HCT116 (cell line): ENCODE data around the gene CLSTN1. TPM values are rescaled to one million over a fixed set of nuclear protein-coding genes. Genes with fewer than 3 reads are reported as not detected.

Source experiments
- ATAC-seq: fragments of 200-7000 bp; cut with Tn5 transposase; 2 replicates; pipeline ENCODE4 v1.9.1; 2020; ENCODE audit warnings: mild to moderate bottlenecking, moderate library complexity
- BruUV-seq: library from RNA; stranded (reverse); fragments of 400-500 nt; replicated peaks from 2 replicates; lab custom pipeline; 2021; lab: Mats Ljungman, UMichigan
- CTCF ChIA-PET: fragments of 300-600 bp; sonication (Branson Sonifier 250); formaldehyde crosslinking; loops from one replicate; lab custom pipeline; 2021; ENCODE audit warnings: antibody characterized with exemption; lab: Charles Lee
- POLR2A ChIA-PET: fragments of 300-600, 350-600 bp; sonication (Branson Sonifier 250); formaldehyde crosslinking; loops from one replicate; lab custom pipeline; 2021; ENCODE audit warnings: antibody characterized with exemption; lab: Charles Lee
- RAD21 ChIA-PET, 2 experiments: fragments of 300-600 bp; sonication (Branson Sonifier 250); formaldehyde crosslinking; loops; one replicate each; lab custom pipeline; 2023; ENCODE audit warnings: low total read pairs in 2 of 2; ENCODE audit not compliant: uncharacterized antibody in 2 of 2, unreplicated experiment in 2 of 2, low non-redundant PET in 1 of 2; lab: Charles Lee
- DNase-seq: peaks from one replicate; pipeline ENCODE4 v3.0.0-alpha.2; 2010; ENCODE audit warnings: low read depth, low spot score
- H2AFZ ChIP-seq: fragments of 200-600 bp; shearing (Covaris generic), sonication (generic); 2 replicates; pipeline ENCODE4 v1.6.1; 2017; ENCODE audit warnings: low read depth, mixed run types, mixed read lengths, antibody characterized with exemption, low read length; ENCODE audit not compliant: poor library complexity, severe bottlenecking
- H3K27ac ChIP-seq: 2 replicates; pipeline ENCODE4 v1.5.1; 2012; ENCODE audit warnings: low read depth, low read length
- H3K27me3 ChIP-seq: fragments of 200-600 bp; sonication (generic); 2 replicates; pipeline ENCODE4 v1.6.1; 2016; ENCODE audit warnings: mixed run types, low read length, mixed read lengths; ENCODE audit not compliant: insufficient read depth
- H3K36me3 ChIP-seq, 2 experiments: fragments of 200-500 bp in 1 of 2; fragments of 200-600 bp in 1 of 2; sonication (Bioruptor generic) in 1 of 2; sonication (generic) in 1 of 2; 2 replicates each; pipeline versions ENCODE4 v1.5.1 to v1.6.1; 2014 to 2016; ENCODE audit warnings: low read length in 2 of 2, inconsistent platforms in 1 of 2, mixed read lengths in 1 of 2, mixed run types in 1 of 2; ENCODE audit not compliant: insufficient read depth in 2 of 2, control insufficient read depth in 1 of 2
- H3K4me1 ChIP-seq, 2 experiments: fragments of 200-600 bp in 1 of 2; sonication (generic) in 1 of 2; 2 replicates each; pipeline versions ENCODE4 v1.5.1 to v1.6.1; 2012 to 2017; ENCODE audit warnings: low read length in 2 of 2, inconsistent platforms in 1 of 2, mild to moderate bottlenecking in 1 of 2, mixed read lengths in 1 of 2, mixed run types in 1 of 2, moderate library complexity in 1 of 2; ENCODE audit not compliant: insufficient read depth in 2 of 2, control insufficient read depth in 1 of 2
- H3K4me2 ChIP-seq: fragments of 200-600 bp; sonication (generic); 2 replicates; pipeline ENCODE4 v1.6.1; 2017; ENCODE audit warnings: mixed run types, low read length, mixed read lengths
- H3K4me3 ChIP-seq, 2 experiments: fragments of 200-600 bp in 1 of 2; sonication (generic) in 1 of 2; replicated peaks in 1 of 2; 2 replicates each; pipeline ENCODE4 v1.5.1; 2011 to 2016; ENCODE audit warnings: low read length in 2 of 2, control low read depth in 1 of 2, low read depth in 1 of 2, mild to moderate bottlenecking in 1 of 2, mixed read lengths in 1 of 2, mixed run types in 1 of 2
- H3K79me2 ChIP-seq: fragments of 200-600 bp; sonication (generic); 2 replicates; pipeline ENCODE4 v1.6.1; 2017; ENCODE audit warnings: mild to moderate bottlenecking, mixed run types, low read length, moderate library complexity, mixed read lengths; ENCODE audit not compliant: insufficient read depth
- H3K9ac ChIP-seq: fragments of 200-600 bp; sonication (generic); 2 replicates; pipeline ENCODE4 v1.6.1; 2016; ENCODE audit warnings: low read length, mixed read lengths
- H3K9me2 ChIP-seq: fragments of 200-600 bp; sonication (generic), shearing (Covaris generic); 2 replicates; pipeline ENCODE4 v1.6.1; 2017; ENCODE audit warnings: mixed run types, mild to moderate bottlenecking, moderate library complexity; ENCODE audit not compliant: insufficient read depth
- H3K9me3 ChIP-seq, 2 experiments: fragments of 200-500 bp in 1 of 2; fragments of 200-600 bp in 1 of 2; sonication (Bioruptor generic) in 1 of 2; sonication (generic) in 1 of 2; 2 replicates each; pipeline ENCODE4 v1.6.1; 2014 to 2017; ENCODE audit warnings: low read length in 2 of 2, mixed read lengths in 2 of 2, inconsistent platforms in 1 of 2, low read depth in 1 of 2, mild to moderate bottlenecking in 1 of 2, mixed run types in 1 of 2, moderate library complexity in 1 of 2; ENCODE audit not compliant: control insufficient read depth in 1 of 2, insufficient read depth in 1 of 2
- H4K20me1 ChIP-seq: fragments of 200-600 bp; sonication (generic), shearing (Covaris generic); 2 replicates; pipeline ENCODE4 v1.6.1; 2017; ENCODE audit warnings: mixed run types, mild to moderate bottlenecking, moderate library complexity; ENCODE audit not compliant: insufficient read depth
- CBX3 ChIP-seq: IDR thresholded peaks from 2 replicates; pipeline ENCODE4 v1.6.1; 2012; ENCODE audit warnings: low read depth
- CEBPB ChIP-seq: IDR thresholded peaks from 2 replicates; pipeline ENCODE4 v1.6.1; 2012; ENCODE audit warnings: low read depth
- CTCF ChIP-seq, 3 experiments: fragments of 200-600 bp in 1 of 3; sonication (generic) in 1 of 3; IDR thresholded peaks in 2 of 3; conservative IDR thresholded peaks in 1 of 3; 2 replicates each; pipeline ENCODE4 v1.5.1; 2012 to 2017; ENCODE audit warnings: low read depth in 2 of 3, low read length in 2 of 3, antibody characterized with exemption in 1 of 3, borderline replicate concordance in 1 of 3, control low read depth in 1 of 3, mild to moderate bottlenecking in 1 of 3, mixed read lengths in 1 of 3, mixed run types in 1 of 3, moderate library complexity in 1 of 3; ENCODE audit not compliant: insufficient read depth in 1 of 3
- EGR1 ChIP-seq: IDR thresholded peaks from 2 replicates; pipeline ENCODE4 v1.6.1; 2012; ENCODE audit warnings: low read depth
- ELF1 ChIP-seq: IDR thresholded peaks from 2 replicates; pipeline ENCODE4 v1.6.1; 2012; ENCODE audit warnings: low read depth, borderline replicate concordance
- EZH2 ChIP-seq: fragments of 200-600 bp; sonication (generic); IDR thresholded peaks from 2 replicates; pipeline ENCODE4 v1.6.1; 2017; ENCODE audit warnings: antibody characterized with exemption, mixed run types
- EZH2phosphoT487 ChIP-seq: fragments of 200-600 bp; IDR thresholded peaks from 2 replicates; pipeline ENCODE4 v1.6.1; 2018; ENCODE audit warnings: antibody characterized with exemption, borderline replicate concordance
- FOSL1 ChIP-seq: IDR thresholded peaks from 2 replicates; pipeline ENCODE4 v1.6.1; 2012; ENCODE audit warnings: low read depth
- MAX ChIP-seq: IDR thresholded peaks from 2 replicates; pipeline ENCODE4 v1.6.1; 2012
- POLR2A ChIP-seq: IDR thresholded peaks from 2 replicates; pipeline ENCODE4 v1.7.0; 2011; ENCODE audit warnings: borderline replicate concordance; ENCODE audit not compliant: insufficient read depth, insufficient read length; ENCODE audit errors: extremely low read depth
- POLR2AphosphoS5 ChIP-seq: IDR thresholded peaks from 2 replicates; pipeline ENCODE4 v1.6.1; 2011; ENCODE audit warnings: mild to moderate bottlenecking, low read depth, low read length, moderate library complexity
- RAD21 ChIP-seq: IDR thresholded peaks from 2 replicates; pipeline ENCODE4 v1.6.1; 2012; ENCODE audit warnings: low read depth, mild to moderate bottlenecking
- SIN3A ChIP-seq: IDR thresholded peaks from 2 replicates; pipeline ENCODE4 v1.6.1; 2012; ENCODE audit warnings: low read depth
- SRF ChIP-seq: IDR thresholded peaks from 2 replicates; pipeline ENCODE4 v1.6.1; 2012; ENCODE audit warnings: low read depth
- TCF7L2 ChIP-seq: IDR thresholded peaks from 2 replicates; pipeline ENCODE4 v1.7.0; 2011; ENCODE audit warnings: borderline replicate concordance, inconsistent platforms; ENCODE audit not compliant: insufficient read depth, insufficient read length; ENCODE audit errors: extremely low read depth
- ZBTB33 ChIP-seq: IDR thresholded peaks from 2 replicates; pipeline ENCODE4 v1.6.1; 2011; ENCODE audit warnings: mild to moderate bottlenecking, low read length, moderate library complexity; ENCODE audit not compliant: insufficient replicate concordance; ENCODE audit errors: extremely low read depth
- ZFX ChIP-seq: fragments of 450-650 bp; IDR thresholded peaks from 2 replicates; pipeline ENCODE4 v1.6.1; 2017
- ZNF274 ChIP-seq: fragments of 200-500 bp; sonication (Bioruptor generic); IDR thresholded peaks from 2 replicates; pipeline ENCODE4 v1.6.1; 2014; ENCODE audit warnings: mild to moderate bottlenecking, low read depth, low read length, inconsistent platforms
- intact Hi-C: fragments of 100-400 bp; cut with micrococcal nuclease; formaldehyde crosslinking; loops from 2 replicates; pipeline ENCODE4 v1.10.0; 2022
- total RNA-seq: library from RNA; stranded (reverse); gene quantifications from one replicate; pipeline ENCODE4 v1.2.1, GENCODE V29; 2021; ENCODE audit not compliant: unreplicated experiment
- TF ChIP-seq, protein P1 (sequence below): IDR thresholded peaks from 2 replicates; pipeline ENCODE4 v1.6.1; 2012; ENCODE audit warnings: low read depth
- TF ChIP-seq, protein P2 (sequence below): IDR thresholded peaks from 2 replicates; pipeline ENCODE4 v1.6.1; 2012

CLSTN1 gene
- total RNA-seq, 1 experiment from 2014 or later: 113 TPM

DNA sequence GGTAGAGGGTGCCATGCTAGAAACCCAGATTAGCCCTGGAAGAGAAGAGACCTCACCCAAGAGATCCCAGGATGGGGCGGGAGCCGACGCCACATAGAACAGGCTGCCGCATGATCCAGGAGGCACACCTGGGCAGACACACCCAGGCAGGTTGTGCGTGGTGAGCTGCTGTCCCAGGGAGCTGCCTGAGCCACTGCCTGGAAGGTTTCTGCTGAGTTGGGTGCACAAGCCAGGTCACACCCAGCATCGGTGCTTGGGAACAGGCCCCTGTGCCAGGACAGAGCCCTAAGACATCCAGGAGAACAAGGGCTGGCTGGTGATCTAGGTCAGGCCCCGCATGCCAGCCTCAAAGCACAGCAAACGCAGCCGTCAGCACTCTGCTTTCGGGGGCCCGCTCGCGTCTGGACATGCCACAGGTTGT lies 46.1 kb upstream of the CLSTN1 start:
- Histone ChIP-seq H2AFZ (no peak overlapping the region), H3K27ac (no peak overlapping the region), H3K4me2 (no peak overlapping the region), H4K20me1 (no peaks in the 10 kb centered on the region), H3K9ac (no peak overlapping the region), H3K9me3 (no peaks in the 10 kb centered on the region), H3K79me2 (no peaks in the 10 kb centered on the region), H3K4me1 (peaks cover 0 to 8% of the 10 kb centered on the region in 2 experiments; a peak in 2 of 4 replicates), H3K9me2 (no peaks in the 10 kb centered on the region), H3K4me3 (no peak overlapping the region), H3K27me3 (no peaks in the 10 kb centered on the region), H3K36me3 (no peaks in the 10 kb centered on the region)
- ATAC-seq (no peak), DNase-seq (no peak)
- ChIA-PET RAD21 (interaction anchor here in 1 of 2 experiments (0.6 kb wide), 1 partner anchor 204 kb away, joined by 5 read pairs; no protein-coding TSS in a partner anchor), CTCF (interaction anchor here (1.3 to 2.1 kb wide), 4 partner anchors 8 to 254 kb away, joined by 4 to 10 read pairs (median 6); no protein-coding TSS in a partner anchor), POLR2A (no interaction called here)
- BruUV-seq: no TSS peak
- no peak for TF ChIP-seq TCF7L2
- no peak for TF ChIP-seq RAD21
- TF ChIP-seq, protein P1, sequence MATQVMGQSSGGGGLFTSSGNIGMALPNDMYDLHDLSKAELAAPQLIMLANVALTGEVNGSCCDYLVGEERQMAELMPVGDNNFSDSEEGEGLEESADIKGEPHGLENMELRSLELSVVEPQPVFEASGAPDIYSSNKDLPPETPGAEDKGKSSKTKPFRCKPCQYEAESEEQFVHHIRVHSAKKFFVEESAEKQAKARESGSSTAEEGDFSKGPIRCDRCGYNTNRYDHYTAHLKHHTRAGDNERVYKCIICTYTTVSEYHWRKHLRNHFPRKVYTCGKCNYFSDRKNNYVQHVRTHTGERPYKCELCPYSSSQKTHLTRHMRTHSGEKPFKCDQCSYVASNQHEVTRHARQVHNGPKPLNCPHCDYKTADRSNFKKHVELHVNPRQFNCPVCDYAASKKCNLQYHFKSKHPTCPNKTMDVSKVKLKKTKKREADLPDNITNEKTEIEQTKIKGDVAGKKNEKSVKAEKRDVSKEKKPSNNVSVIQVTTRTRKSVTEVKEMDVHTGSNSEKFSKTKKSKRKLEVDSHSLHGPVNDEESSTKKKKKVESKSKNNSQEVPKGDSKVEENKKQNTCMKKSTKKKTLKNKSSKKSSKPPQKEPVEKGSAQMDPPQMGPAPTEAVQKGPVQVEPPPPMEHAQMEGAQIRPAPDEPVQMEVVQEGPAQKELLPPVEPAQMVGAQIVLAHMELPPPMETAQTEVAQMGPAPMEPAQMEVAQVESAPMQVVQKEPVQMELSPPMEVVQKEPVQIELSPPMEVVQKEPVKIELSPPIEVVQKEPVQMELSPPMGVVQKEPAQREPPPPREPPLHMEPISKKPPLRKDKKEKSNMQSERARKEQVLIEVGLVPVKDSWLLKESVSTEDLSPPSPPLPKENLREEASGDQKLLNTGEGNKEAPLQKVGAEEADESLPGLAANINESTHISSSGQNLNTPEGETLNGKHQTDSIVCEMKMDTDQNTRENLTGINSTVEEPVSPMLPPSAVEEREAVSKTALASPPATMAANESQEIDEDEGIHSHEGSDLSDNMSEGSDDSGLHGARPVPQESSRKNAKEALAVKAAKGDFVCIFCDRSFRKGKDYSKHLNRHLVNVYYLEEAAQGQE: no peak
- no peak for TF ChIP-seq ZFX
- no peak for TF ChIP-seq POLR2AphosphoS5
- no peak for TF ChIP-seq FOSL1
- no peak for TF ChIP-seq SRF
- TF ChIP-seq ZBTB33: no peak
- no peak for TF ChIP-seq ELF1
- TF ChIP-seq CEBPB: no peak
- TF ChIP-seq EZH2: no peak
- TF ChIP-seq MAX: no peak
- no peak for TF ChIP-seq CBX3
- TF ChIP-seq ZNF274: no peak
- no peak for TF ChIP-seq SIN3A
- TF ChIP-seq, protein P2, sequence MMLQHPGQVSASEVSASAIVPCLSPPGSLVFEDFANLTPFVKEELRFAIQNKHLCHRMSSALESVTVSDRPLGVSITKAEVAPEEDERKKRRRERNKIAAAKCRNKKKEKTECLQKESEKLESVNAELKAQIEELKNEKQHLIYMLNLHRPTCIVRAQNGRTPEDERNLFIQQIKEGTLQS: no peak
- no peak for TF ChIP-seq EGR1
- TF ChIP-seq EZH2phosphoT487: no peak
- no peak for TF ChIP-seq CTCF (IDR thresholded peaks at IDR 0.05 in 2 of 3, conservative IDR thresholded peaks at IDR 0.05 in 1 of 3; ENCODE audit: borderline replicate concordance in 1 of 3, insufficient read depth in 1 of 3, low read depth in 2 of 3, low read length in 2 of 3)
- TF ChIP-seq POLR2A: no peak
- intact Hi-C loops: loop anchor here (5.0 kb wide), 1 partner anchor 43 kb away; no protein-coding TSS in a partner anchor
